ENCODE data around the gene WARS2. TPM values are rescaled to one million over a fixed set of nuclear protein-coding genes. Genes with fewer than 3 reads are reported as not detected.

Gene WARS2
- total and polyA plus RNA-seq, 2 of the 8 experiments (the other 6 are each of a cell fraction or from before 2014, with no cell fraction given) = 4.3 to 12.9 TPM

DNA sequence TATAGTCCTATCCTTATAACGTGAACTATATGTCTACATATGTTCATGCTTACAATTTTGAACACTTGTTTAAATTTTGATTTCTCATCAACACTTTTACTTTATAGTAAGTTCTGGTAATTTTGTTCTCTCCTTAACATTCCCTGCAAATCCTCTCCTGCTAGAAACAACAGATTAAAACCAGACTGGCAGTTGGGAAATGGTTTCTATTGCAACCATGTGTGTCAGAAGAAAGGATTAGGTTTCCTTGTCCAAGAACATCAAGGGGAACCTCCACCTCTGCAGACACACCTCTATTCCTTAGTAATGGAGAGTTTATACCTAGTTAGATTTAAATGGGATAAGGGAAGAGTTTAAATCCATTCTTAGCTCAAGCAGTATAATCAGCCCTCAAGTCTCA is 3.3 kb upstream of the WARS2 start:
- Histone ChIP-seq H3K27ac (ENCODE audit: low read depth, low read length) (no peak overlapping the region), H4K20me1 (replicated peaks in 1 of 2; ENCODE audit: control insufficient read depth in 1 of 2, insufficient read depth in 2 of 2, low read length in 2 of 2) (peaks cover 0 to 2% of the 10 kb centered on the region in 2 experiments), H2BK12ac (ENCODE audit: low read depth, low read length) (no peak overlapping the region), H2BK15ac (ENCODE audit: low read length) (no peak overlapping the region), H3K14ac (ENCODE audit: insufficient read length) (no peak overlapping the region), H3K18ac (ENCODE audit: extremely low read depth, low read length) (no peak overlapping the region), H2AK5ac (ENCODE audit: low read depth, low read length) (no peak overlapping the region), H4K8ac (ENCODE audit: extremely low read depth, insufficient read depth, low read length) (no peak overlapping the region), H3K4ac (replicated peaks; ENCODE audit: insufficient read length, low read depth, low read length) (no peak overlapping the region), H2BK120ac (replicated peaks; ENCODE audit: low read depth, low read length) (no peak overlapping the region), H2BK20ac (ENCODE audit: low read length) (no peak overlapping the region), H3K9me3 (ENCODE audit: insufficient read depth in 2 of 2, low read depth in 1 of 2, low read length in 1 of 2) (no peaks in the 10 kb centered on the region), H2AFZ (ENCODE audit: low read length) (no peak overlapping the region), H3K36me3 (ENCODE audit: control insufficient read depth in 2 of 4, insufficient read depth in 4 of 4, low read length in 3 of 4) (no peaks in the 10 kb centered on the region; a peak in 1 of 8 replicates), H3K27me3 (replicated peaks in 1 of 4; ENCODE audit: control insufficient read depth in 3 of 4, extremely low read depth in 1 of 4, insufficient read depth in 3 of 4, low read length in 3 of 4) (no peaks in the 10 kb centered on the region), H3K4me1 (replicated peaks in 1 of 4; ENCODE audit: control insufficient read depth in 3 of 4, insufficient read depth in 4 of 4, low read length in 3 of 4) (peaks cover 0 to 3% (median 3%) of the 10 kb centered on the region in 4 experiments; a peak in 3 of 7 replicates), H3K23ac (ENCODE audit: insufficient read length) (no peak overlapping the region), H3K9ac (replicated peaks in 1 of 4; ENCODE audit: extremely low read depth in 1 of 4, low read depth in 3 of 4, low read length in 3 of 4) (no peak overlapping the region), H3K79me1 (ENCODE audit: low read depth, low read length) (no peaks in the 10 kb centered on the region), H3K23me2 (ENCODE audit: low read depth, low read length) (peaks cover 7% of the 10 kb centered on the region), H4K5ac (ENCODE audit: insufficient read length, low read depth, low read length) (no peak overlapping the region), H3K4me2 (ENCODE audit: insufficient read depth in 1 of 2, low read depth in 2 of 2, low read length in 2 of 2) (no peak overlapping the region), H2BK5ac (ENCODE audit: low read depth, low read length) (no peak overlapping the region), H3K79me2 (ENCODE audit: control insufficient read depth in 1 of 2, insufficient read depth in 2 of 2, low read length in 2 of 2) (peaks cover 0 to 8% of the 10 kb centered on the region in 2 experiments; a peak in 2 of 4 replicates), H3K56ac (replicated peaks; ENCODE audit: insufficient read length, low read depth, low read length) (no peak overlapping the region), H3K4me3 (ENCODE audit: extremely low read depth in 1 of 4, insufficient read depth in 2 of 4, low read depth in 3 of 4, low read length in 4 of 4) (no peak overlapping the region), H4K91ac (replicated peaks; ENCODE audit: insufficient read length, low read length) (no peak overlapping the region)
- TF ChIP-seq GABPA (IDR thresholded peaks at IDR 0.05; ENCODE audit: borderline replicate concordance, insufficient read depth, low read length) (no peak), EP300 (IDR thresholded peaks at IDR 0.05; ENCODE audit: borderline replicate concordance in 1 of 2, low read depth in 2 of 2, low read length in 2 of 2) (no peak), CBX8 (IDR thresholded peaks at IDR 0.05; ENCODE audit: borderline replicate concordance, low read depth, low read length) (no peak), NANOG (IDR thresholded peaks at IDR 0.05; ENCODE audit: insufficient read depth, low read depth, low read length, poor library complexity, severe bottlenecking) (no peak), EZH2 (IDR thresholded peaks at IDR 0.05; ENCODE audit: low read depth, low read length, severe bottlenecking) (no peak), JUND (IDR thresholded peaks at IDR 0.05; ENCODE audit: low read length) (no peak), ZNF274 (IDR thresholded peaks at IDR 0.05; ENCODE audit: borderline replicate concordance, extremely low read depth, low read length) (no peak)
- TF ChIP-seq, protein P1, sequence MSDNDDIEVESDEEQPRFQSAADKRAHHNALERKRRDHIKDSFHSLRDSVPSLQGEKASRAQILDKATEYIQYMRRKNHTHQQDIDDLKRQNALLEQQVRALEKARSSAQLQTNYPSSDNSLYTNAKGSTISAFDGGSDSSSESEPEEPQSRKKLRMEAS (IDR thresholded peaks at IDR 0.05) = no peak
- POLR2A ChIA-PET (ENCODE audit: partially characterized antibody) = interaction anchor here (1.8 kb wide), 1 partner anchor 15 kb away, joined by 4 read pairs; no protein-coding TSS in a partner anchor
- FAIRE-seq = no peak
- CTCF ChIA-PET (ENCODE audit: partially characterized antibody) = no interaction called here
- no peak for DNase-seq (ENCODE audit: low read depth in 1 of 2, low spot score in 2 of 2)
- WGBS, 2 experiments (ENCODE audit: extremely low coverage in 1 of 2, insufficient coverage in 1 of 2, insufficient read length in 1 of 2, insufficient replicate concordance in 2 of 2, low coverage in 1 of 2, low lambda C conversion rate in 2 of 2, missing lambda C conversion rate in 1 of 2) = 91% methylated on average over 1 of the region's 1 CpG; no CpG with 5 or more reads in 1 of the 2 experiments

All from H1 (cell line).